Lung (tissue), 16 donors: ENCODE measurements around the gene ANAPC1. TPM values are rescaled to one million over a fixed set of nuclear protein-coding genes. Genes with fewer than 3 reads are reported as not detected.

Source experiments
- ATAC-seq: fragments of 200-7000 bp; cut with Tn5 transposase; one replicate; pipeline ENCODE4 v1.9.1; 2020; ENCODE audit warnings: moderate number of reproducible peaks; ENCODE audit not compliant: insufficient read depth, low FRiP score
- DNase-seq, 3 donors: peaks; one replicate each; pipeline ENCODE4 v3.0.0-alpha.2; 2013 to 2017
- H3K27ac ChIP-seq, 2 donors: one replicate each; pipeline ENCODE4 v1.5.1; 2013; ENCODE audit warnings: mild to moderate bottlenecking in 2 of 2, moderate library complexity in 2 of 2, control low read depth in 1 of 2, inconsistent platforms in 1 of 2, low read depth in 1 of 2, low read length in 1 of 2
- H3K27me3 ChIP-seq, 3 donors: one replicate each; pipeline ENCODE4 v1.5.1; 2013; ENCODE audit warnings: low read length in 2 of 3; ENCODE audit not compliant: control insufficient read depth in 3 of 3, insufficient read depth in 3 of 3
- H3K36me3 ChIP-seq, 4 donors: one replicate each; pipeline ENCODE4 v1.5.1; 2013; ENCODE audit warnings: low read length in 4 of 4, mild to moderate bottlenecking in 1 of 4, moderate library complexity in 1 of 4; ENCODE audit not compliant: control insufficient read depth in 4 of 4, insufficient read depth in 4 of 4
- H3K4me1 ChIP-seq, 5 donors: one replicate each; pipeline ENCODE4 v1.5.1; 2013; ENCODE audit warnings: low read length in 5 of 5, mild to moderate bottlenecking in 2 of 5, moderate library complexity in 1 of 5; ENCODE audit not compliant: control insufficient read depth in 5 of 5, insufficient read depth in 5 of 5
- H3K4me3 ChIP-seq: one replicate; pipeline ENCODE4 v1.5.1; 2013; ENCODE audit warnings: mild to moderate bottlenecking, control low read depth, moderate library complexity
- H3K9ac ChIP-seq, 2 donors: one replicate each; pipeline ENCODE4 v1.5.1; 2013; ENCODE audit warnings: low read length in 2 of 2, control low read depth in 1 of 2; ENCODE audit not compliant: insufficient read depth in 1 of 2
- H3K9me3 ChIP-seq, 4 donors: one replicate each; pipeline ENCODE4 v1.5.1; 2013; ENCODE audit warnings: low read length in 3 of 4, mild to moderate bottlenecking in 1 of 4, moderate library complexity in 1 of 4; ENCODE audit not compliant: control insufficient read depth in 4 of 4, insufficient read depth in 3 of 4
- CTCF ChIP-seq: IDR thresholded peaks from 2 replicates; pipeline ENCODE4 v1.5.1; 2012; ENCODE audit warnings: mild to moderate bottlenecking; ENCODE audit errors: control extremely low read depth, extremely low read depth
- WGBS, 2 donors: extraction: QIAGEN DNeasy Blood & Tissue Kit; methylation state at CpG; one replicate each; pipeline ENCODE4 v1.1.7; 2013; 5-methylcytosine and 5-hydroxymethylcytosine counted together
- long read RNA-seq, 5 donors: transcript quantifications; one replicate each; lab custom pipeline, GENCODE V29; 2026
- polyA plus RNA-seq, 2 donors: library from polyadenylated mRNA; stranded (reverse); fragments of 200-250 nt; gene quantifications; one replicate each; pipeline ENCODE4 v1.2.1, GENCODE V29; 2013
- total RNA-seq, 2 donors: library from RNA; depleted of rRNA in 1 of 2; stranded (reverse); fragments of >200 nt in 1 of 2; gene quantifications; one replicate each; pipeline ENCODE4 v1.2.1, GENCODE V29; 2014 to 2021
- donor health status: control.
- donor health status: control.
- donor health status: Bipolar disorder and iron deficiency.
- donor health status: healthy.
- donor health status: DM: yes; HTN: yes; CAD: no.

ANAPC1 gene
- total RNA-seq (10 to 100 TPM; 36.3 to 64.4 TPM), polyA plus RNA-seq (1 to 10 TPM; 6.6 to 9.0 TPM)
- long read RNA-seq, donor 1 = 0 reads
- long read RNA-seq, donor 2, partial matches to known transcripts = 0 of 1 reads
- long read RNA-seq, donor 2, other reads (novel, unspliced or antisense) = 0 of 1 reads
- long read RNA-seq, donor 3, partial matches to known transcripts = 0 of 1 reads
- long read RNA-seq, donor 3, other reads (novel, unspliced or antisense) = 0 of 1 reads
- long read RNA-seq, donor 4, partial matches to known transcripts = 0 of 1 reads
- long read RNA-seq, donor 4, other reads (novel, unspliced or antisense) = 0 of 1 reads
- long read RNA-seq, donor 5, partial matches to known transcripts = 0 of 3 reads
- long read RNA-seq, donor 5, other reads (novel, unspliced or antisense) = 0 of 3 reads

GRCh38 chr2:111883661-111884591 is at the start of gene ANAPC1:
ANAPC1 (minus strand) TSS chr2:111884193; CDS start chr2:111880825, 3,368 bp downstream.
- TF ChIP-seq CTCF = no peak
- no peaks in the 10 kb centered on the region for H3K27me3 ChIP-seq
- peak within 1 kb of the TSS; percentile 75 to 84 for H3K27ac ChIP-seq
- peaks cover 0 to 8% (median 0%) of the 10 kb centered on the region in 5 donors for H3K4me1 ChIP-seq
- no peaks in the 10 kb centered on the region for H3K9me3 ChIP-seq
- peak; percentile 93 for ATAC-seq
- 0% methylated on average over 72 to 73 of the region's 73 CpGs for WGBS, 2 donors
- no peaks in the 10 kb centered on the region for H3K36me3 ChIP-seq
- peak within 1 kb of the TSS; percentile 78 for H3K4me3 ChIP-seq
- H3K9ac ChIP-seq = peak within 1 kb of the TSS; percentile 63 to 66
- peak; percentile 88 to 89 (median 88) for DNase-seq

GRCh38 chr2:111932841-111933291 is 48.9 kb upstream of the ANAPC1 start:
- WGBS, 2 donors = 86 to 91% methylated on average over 4 of the region's 4 CpGs

GRCh38 chr2:111930875-111931274 is 46.9 kb upstream of the ANAPC1 start:
- Histone ChIP-seq H3K4me1 (peaks cover 0 to 5% (median 3%) of the 10 kb centered on the region in 5 donors), H3K36me3 (peaks cover 3 to 9% (median 4%) of the 10 kb centered on the region in 4 donors), H3K4me3 (no peak overlapping the region), H3K9ac (no peak overlapping the region), H3K27ac (no peak overlapping the region), H3K9me3 (no peaks in the 10 kb centered on the region), H3K27me3 (no peaks in the 10 kb centered on the region)
- DNase-seq (no peak), ATAC-seq (no peak)
- 71 to 85% methylated on average over 2 of the region's 2 CpGs for WGBS, 2 donors
- TF ChIP-seq CTCF = no peak

More at GRCh38 chr2:111932841-111933291, 48.9 kb upstream of the ANAPC1 start:
- no peaks in the 10 kb centered on the region for H3K27me3 ChIP-seq
- no peak for DNase-seq
- H3K9me3 ChIP-seq = no peaks in the 10 kb centered on the region
- peaks cover 0 to 10% (median 0%) of the 10 kb centered on the region in 5 donors for H3K4me1 ChIP-seq
- H3K27ac ChIP-seq = no peak overlapping the region
- H3K4me3 ChIP-seq = no peak overlapping the region
- H3K36me3 ChIP-seq = peaks cover 3 to 9% (median 4%) of the 10 kb centered on the region in 4 donors
- no peak for ATAC-seq
- no peak for TF ChIP-seq CTCF
- no peak overlapping the region for H3K9ac ChIP-seq
